Measurements from ENCODE around the gene PIAS1.

DNA sequence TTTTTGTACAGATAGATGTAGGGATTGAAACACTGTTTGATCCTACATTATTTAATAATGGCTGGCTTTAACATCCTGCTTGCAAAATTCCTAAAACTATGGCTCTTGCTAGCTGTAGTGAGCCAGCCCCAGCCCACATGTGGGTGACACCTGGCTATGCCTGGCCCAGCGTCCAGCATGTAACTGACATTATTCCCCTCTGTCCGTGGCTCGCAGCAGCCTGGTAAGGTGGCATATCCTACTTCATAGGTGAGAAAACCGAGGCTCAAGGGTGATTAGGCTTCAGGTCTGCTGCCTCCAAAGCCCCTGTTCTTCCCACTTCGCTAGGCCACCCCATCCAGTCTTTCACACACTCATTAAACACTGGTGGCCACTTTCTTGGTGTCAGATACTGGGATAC lies 149.4 kb downstream of the PIAS1 start:
- TF ChIP-seq, protein P1, sequence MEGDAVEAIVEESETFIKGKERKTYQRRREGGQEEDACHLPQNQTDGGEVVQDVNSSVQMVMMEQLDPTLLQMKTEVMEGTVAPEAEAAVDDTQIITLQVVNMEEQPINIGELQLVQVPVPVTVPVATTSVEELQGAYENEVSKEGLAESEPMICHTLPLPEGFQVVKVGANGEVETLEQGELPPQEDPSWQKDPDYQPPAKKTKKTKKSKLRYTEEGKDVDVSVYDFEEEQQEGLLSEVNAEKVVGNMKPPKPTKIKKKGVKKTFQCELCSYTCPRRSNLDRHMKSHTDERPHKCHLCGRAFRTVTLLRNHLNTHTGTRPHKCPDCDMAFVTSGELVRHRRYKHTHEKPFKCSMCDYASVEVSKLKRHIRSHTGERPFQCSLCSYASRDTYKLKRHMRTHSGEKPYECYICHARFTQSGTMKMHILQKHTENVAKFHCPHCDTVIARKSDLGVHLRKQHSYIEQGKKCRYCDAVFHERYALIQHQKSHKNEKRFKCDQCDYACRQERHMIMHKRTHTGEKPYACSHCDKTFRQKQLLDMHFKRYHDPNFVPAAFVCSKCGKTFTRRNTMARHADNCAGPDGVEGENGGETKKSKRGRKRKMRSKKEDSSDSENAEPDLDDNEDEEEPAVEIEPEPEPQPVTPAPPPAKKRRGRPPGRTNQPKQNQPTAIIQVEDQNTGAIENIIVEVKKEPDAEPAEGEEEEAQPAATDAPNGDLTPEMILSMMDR (IDR thresholded peaks at IDR 0.05) = no peak
- TF ChIP-seq POLR2A (IDR thresholded peaks at IDR 0.05) (no peak), EP300 (IDR thresholded peaks at IDR 0.05) (no peak)
